DND-41 (cell line): ENCODE data around the gene PSMB11.
A peak's percentile ranks its signal among the peaks of the same experiment; 100 is the strongest.

Source experiments
- ATAC-seq: fragments of 200-7000 bp; cut with Tn5 transposase; 3 replicates; pipeline ENCODE4 v1.9.1; 2021; ENCODE audit warnings: low read depth; ENCODE audit not compliant: insufficient read depth
- DNase-seq: peaks from one replicate; pipeline ENCODE4 v3.0.0-alpha.2; 2020
- H2AFZ ChIP-seq: 2 replicates; pipeline ENCODE4 v1.6.0; 2012; ENCODE audit warnings: low read depth, low read length
- H3K27ac ChIP-seq: 2 replicates; pipeline ENCODE4 v1.5.1; 2012; ENCODE audit warnings: low read length, inconsistent platforms
- H3K27me3 ChIP-seq: fragments of 200-600 bp; sonication (generic); 2 replicates; pipeline ENCODE4 v1.6.0; 2012; ENCODE audit warnings: low read length, mild to moderate bottlenecking, inconsistent platforms; ENCODE audit not compliant: insufficient read depth, poor library complexity
- H3K36me3 ChIP-seq: 2 replicates; pipeline ENCODE4 v1.5.1; 2012; ENCODE audit warnings: low read length, inconsistent platforms; ENCODE audit not compliant: insufficient read depth
- H3K4me1 ChIP-seq: 2 replicates; pipeline ENCODE4 v1.5.1; 2012; ENCODE audit warnings: mild to moderate bottlenecking, low read length; ENCODE audit not compliant: insufficient read depth
- H3K4me2 ChIP-seq: 2 replicates; pipeline ENCODE4 v1.6.0; 2012; ENCODE audit warnings: mild to moderate bottlenecking, moderate library complexity, low read length, inconsistent platforms; ENCODE audit not compliant: insufficient read depth
- H3K4me3 ChIP-seq, 2 experiments: fragments of 200-600 bp in 1 of 2; shearing (Covaris generic) in 1 of 2; 2 replicates each; pipeline ENCODE4 v1.5.1; 2012 to 2016; ENCODE audit warnings: inconsistent platforms in 2 of 2, low read length in 2 of 2, mild to moderate bottlenecking in 2 of 2, low read depth in 1 of 2, moderate library complexity in 1 of 2
- H3K79me2 ChIP-seq: 2 replicates; pipeline ENCODE4 v1.6.0; 2012; ENCODE audit warnings: low read length, inconsistent platforms; ENCODE audit not compliant: insufficient read depth
- H3K9ac ChIP-seq: 2 replicates; pipeline ENCODE4 v1.6.0; 2012; ENCODE audit warnings: low read depth, mild to moderate bottlenecking, inconsistent platforms, low read length, moderate library complexity
- H3K9me3 ChIP-seq: 2 replicates; pipeline ENCODE4 v1.5.1; 2012; ENCODE audit warnings: low read length, moderate library complexity, mild to moderate bottlenecking, inconsistent platforms; ENCODE audit not compliant: insufficient read depth, severe bottlenecking
- H4K20me1 ChIP-seq: 2 replicates; pipeline ENCODE4 v1.6.0; 2012; ENCODE audit warnings: low read length; ENCODE audit not compliant: insufficient read depth
- EZH2 ChIP-seq: IDR thresholded peaks from 3 replicates; pipeline ENCODE4 v1.6.1; 2012; ENCODE audit warnings: borderline replicate concordance, low read depth, mild to moderate bottlenecking, moderate library complexity, low read length, inconsistent platforms; ENCODE audit not compliant: severe bottlenecking
- TF ChIP-seq, protein P1 (sequence below): IDR thresholded peaks from 2 replicates; pipeline ENCODE4 v1.5.1; 2012; ENCODE audit warnings: borderline replicate concordance, low read length, moderate library complexity, mild to moderate bottlenecking; ENCODE audit not compliant: poor library complexity, severe bottlenecking; ENCODE audit errors: extremely low read depth

The PSMB11 gene

DNA sequence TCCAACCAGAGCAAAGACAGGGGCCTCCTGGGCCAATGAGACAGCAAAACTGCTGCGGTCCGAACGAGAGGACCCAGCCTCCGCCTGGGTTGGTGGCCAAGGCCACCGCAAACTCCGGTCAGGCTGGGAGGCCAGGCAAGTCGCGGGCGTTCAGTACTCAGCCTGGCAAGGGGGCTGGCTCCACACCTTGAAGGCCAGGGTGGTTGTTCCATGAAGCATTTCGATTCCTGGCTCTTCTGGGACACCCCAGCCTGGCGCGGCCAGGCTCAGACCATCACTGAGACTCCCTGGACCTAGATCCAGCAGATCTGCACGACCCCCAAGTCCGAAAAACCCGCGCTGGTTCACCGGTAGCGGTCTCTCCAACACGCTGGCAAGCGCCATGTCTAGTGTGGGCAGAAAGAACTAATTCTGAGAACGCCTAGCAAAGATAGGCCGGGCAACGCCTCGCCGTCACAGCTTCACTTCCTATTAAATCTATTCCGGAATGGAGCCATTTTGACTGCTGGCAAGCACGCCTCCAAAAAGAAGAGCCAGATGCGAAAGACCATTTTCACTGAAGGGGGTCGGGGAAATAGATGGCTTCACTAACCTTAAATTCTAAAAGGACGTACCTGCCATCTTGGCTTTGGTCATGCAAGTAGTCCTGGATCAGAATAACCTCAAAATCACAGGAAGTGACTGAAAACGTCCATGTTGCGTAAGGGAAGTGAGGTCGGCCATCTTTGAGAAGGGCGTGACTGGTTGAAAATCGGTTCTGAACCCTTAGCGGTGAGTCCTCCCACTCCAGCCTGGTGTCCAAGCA is 7.3 kb upstream of the PSMB11 start, which contains the start of gene PSMB5:
PSMB5 (minus strand) TSS at position 403 of the 805 bp plus-strand sequence; CDS start at position 384, 19 bp downstream.
- peak within 1 kb of the TSS; percentile 80 for H3K4me2 ChIP-seq
- peak within 1 kb of the TSS; percentile 50 to 83 for H3K4me3 ChIP-seq
- peaks cover 32% of the 10 kb centered on the region for H3K79me2 ChIP-seq
- H3K9me3 ChIP-seq = no peaks in the 10 kb centered on the region
- TF ChIP-seq, protein P1, sequence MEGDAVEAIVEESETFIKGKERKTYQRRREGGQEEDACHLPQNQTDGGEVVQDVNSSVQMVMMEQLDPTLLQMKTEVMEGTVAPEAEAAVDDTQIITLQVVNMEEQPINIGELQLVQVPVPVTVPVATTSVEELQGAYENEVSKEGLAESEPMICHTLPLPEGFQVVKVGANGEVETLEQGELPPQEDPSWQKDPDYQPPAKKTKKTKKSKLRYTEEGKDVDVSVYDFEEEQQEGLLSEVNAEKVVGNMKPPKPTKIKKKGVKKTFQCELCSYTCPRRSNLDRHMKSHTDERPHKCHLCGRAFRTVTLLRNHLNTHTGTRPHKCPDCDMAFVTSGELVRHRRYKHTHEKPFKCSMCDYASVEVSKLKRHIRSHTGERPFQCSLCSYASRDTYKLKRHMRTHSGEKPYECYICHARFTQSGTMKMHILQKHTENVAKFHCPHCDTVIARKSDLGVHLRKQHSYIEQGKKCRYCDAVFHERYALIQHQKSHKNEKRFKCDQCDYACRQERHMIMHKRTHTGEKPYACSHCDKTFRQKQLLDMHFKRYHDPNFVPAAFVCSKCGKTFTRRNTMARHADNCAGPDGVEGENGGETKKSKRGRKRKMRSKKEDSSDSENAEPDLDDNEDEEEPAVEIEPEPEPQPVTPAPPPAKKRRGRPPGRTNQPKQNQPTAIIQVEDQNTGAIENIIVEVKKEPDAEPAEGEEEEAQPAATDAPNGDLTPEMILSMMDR = no peak
- TF ChIP-seq EZH2 = no peak
- H3K36me3 ChIP-seq = peaks cover 32% of the 10 kb centered on the region
- peak within 1 kb of the TSS; percentile 75 for H3K9ac ChIP-seq
- peaks cover 39% of the 10 kb centered on the region for H3K4me1 ChIP-seq
- ATAC-seq (peak; percentile 92), DNase-seq (peak; percentile 94)
- H2AFZ ChIP-seq = peak within 1 kb of the TSS; percentile 72
- H4K20me1 ChIP-seq = no peaks in the 10 kb centered on the region
- H3K27ac ChIP-seq = peak within 1 kb of the TSS; percentile 90
- H3K27me3 ChIP-seq = no peaks in the 10 kb centered on the region

DNA sequence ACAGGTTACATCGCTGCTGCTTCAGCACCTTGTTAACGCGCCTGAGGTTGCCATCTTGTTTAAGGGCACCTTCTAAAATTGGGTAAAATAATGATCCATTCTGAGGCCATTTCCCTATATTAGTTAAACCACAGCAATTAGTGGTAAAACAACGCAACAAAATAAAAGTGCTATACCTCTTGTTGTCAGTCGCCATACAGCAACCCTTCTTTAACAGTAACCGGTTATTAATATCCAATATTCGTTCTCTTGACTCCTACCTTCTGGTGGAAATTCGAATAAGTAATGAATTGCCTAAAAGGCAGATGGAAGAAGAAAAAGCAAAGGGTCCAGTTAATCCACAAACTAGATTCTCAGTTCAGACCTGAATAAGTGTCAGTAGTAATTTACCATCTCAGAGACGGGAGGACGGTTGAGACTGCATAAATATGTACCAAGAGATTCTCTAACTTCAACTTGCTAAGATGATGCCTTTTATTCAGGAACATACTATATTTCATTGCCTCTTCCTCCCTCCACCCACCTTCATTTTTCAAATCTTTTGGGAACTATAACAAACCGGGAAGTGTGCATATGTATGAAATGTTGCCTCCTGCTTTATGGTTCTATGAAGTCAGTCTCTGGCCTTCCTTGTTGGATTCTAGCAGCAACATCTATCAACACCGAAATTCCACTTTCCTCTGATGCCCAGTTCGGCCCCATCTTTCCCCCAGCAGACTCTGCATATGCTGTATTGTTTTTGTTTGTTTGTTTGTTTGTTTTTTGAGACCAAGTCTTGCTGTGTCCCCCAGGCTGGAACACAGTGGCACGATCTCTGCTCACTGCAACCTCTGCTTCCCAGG is 6.5 kb upstream of the PSMB11 start:
- ATAC-seq (no peak), DNase-seq (no peak)
- H3K36me3 ChIP-seq = peaks cover 29% of the 10 kb centered on the region
- H3K4me3 ChIP-seq = peak overlapping the region in 1 of 2 experiments; percentile 83; a peak in 3 of 4 replicates
- peaks cover 39% of the 10 kb centered on the region for H3K4me1 ChIP-seq
- peaks cover 32% of the 10 kb centered on the region for H3K79me2 ChIP-seq
- peak overlapping the region; percentile 75 for H3K9ac ChIP-seq
- no peaks in the 10 kb centered on the region for H3K9me3 ChIP-seq
- H3K27me3 ChIP-seq = no peaks in the 10 kb centered on the region
- H4K20me1 ChIP-seq = no peaks in the 10 kb centered on the region
- H2AFZ ChIP-seq = peak overlapping the region; percentile 72
- H3K27ac ChIP-seq = peak overlapping the region; percentile 90
- TF ChIP-seq EZH2 = no peak
- TF ChIP-seq, protein P1 = no peak
- H3K4me2 ChIP-seq = peak overlapping the region; percentile 80

DNA sequence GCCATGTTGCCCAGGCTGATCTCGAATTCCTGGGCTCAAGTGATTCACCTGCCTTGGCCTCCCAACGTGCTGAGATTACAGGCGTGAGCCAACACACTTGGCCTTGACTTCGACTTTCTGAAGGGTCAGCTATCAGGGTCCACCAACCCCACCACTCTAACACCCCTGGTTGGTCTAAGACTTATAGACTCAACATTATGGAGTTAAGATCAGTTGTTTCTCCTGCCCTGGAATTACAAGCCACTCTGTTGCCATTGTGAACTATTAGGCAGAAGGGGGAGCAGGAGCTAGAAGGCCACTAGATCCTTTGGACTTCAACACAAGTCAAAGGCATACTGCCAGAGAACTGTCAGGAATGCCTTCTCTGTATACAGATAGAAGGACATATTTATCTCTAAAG is 1.9 kb upstream of the PSMB11 start:
- no peaks in the 10 kb centered on the region for H3K79me2 ChIP-seq
- no peak overlapping the region for H2AFZ ChIP-seq
- no peaks in the 10 kb centered on the region for H3K36me3 ChIP-seq
- H3K27ac ChIP-seq = no peak overlapping the region
- ATAC-seq = no peak
- no peaks in the 10 kb centered on the region for H3K9me3 ChIP-seq
- H3K4me1 ChIP-seq = peaks cover 9% of the 10 kb centered on the region
- no peak overlapping the region for H3K4me3 ChIP-seq
- H4K20me1 ChIP-seq = no peaks in the 10 kb centered on the region
- H3K4me2 ChIP-seq = no peak overlapping the region
- H3K27me3 ChIP-seq = peaks cover 2% of the 10 kb centered on the region
- TF ChIP-seq, protein P1 = no peak
- TF ChIP-seq EZH2 = no peak
- DNase-seq = no peak
- no peak overlapping the region for H3K9ac ChIP-seq
